ENCODE results near the gene NTF3. TPM values are rescaled to one million over a fixed set of nuclear protein-coding genes. Genes with fewer than 3 reads are reported as not detected.

NTF3 gene
- 2.3 TPM for total RNA-seq

GRCh38 chr12:5432011-5432400 is at the start of gene NTF3:
Gene NTF3, plus strand, starts transcription at chr12:5432108. Its CDS starts 217 bp downstream, at chr12:5432325.
- DNase-seq: no peak

GRCh38 chr12:5384015-5384414 is 47.9 kb upstream of the NTF3 start:
- no peak for DNase-seq

- DNase-seq: no peak
Observed at GRCh38 chr12:5388581-5389535, 43.0 kb upstream of the NTF3 start.

- no peak for DNase-seq
Observed at GRCh38 chr12:5390174-5390799, 41.6 kb upstream of the NTF3 start.

GRCh38 chr12:5391653-5392052 is 40.3 kb upstream of the NTF3 start:
- no peak for DNase-seq

GRCh38 chr12:5392961-5393360 is 38.9 kb upstream of the NTF3 start:
- no peak for DNase-seq

- DNase-seq: no peak
Observed at GRCh38 chr12:5395443-5396271, 36.3 kb upstream of the NTF3 start.

GRCh38 chr12:5396541-5396940 is 35.4 kb upstream of the NTF3 start:
- no peak for DNase-seq

- DNase-seq: no peak
Observed at GRCh38 chr12:5399266-5399665, 32.6 kb upstream of the NTF3 start.

- no peak for DNase-seq
Observed at GRCh38 chr12:5402009-5402935, 29.6 kb upstream of the NTF3 start.

- DNase-seq: no peak
Observed at GRCh38 chr12:5403411-5403810, 28.5 kb upstream of the NTF3 start.

- no peak for DNase-seq
Observed at GRCh38 chr12:5407034-5407856, 24.7 kb upstream of the NTF3 start.

GRCh38 chr12:5409619-5410018 is 22.3 kb upstream of the NTF3 start:
- no peak for DNase-seq

GRCh38 chr12:5416571-5416970 is 15.3 kb upstream of the NTF3 start:
- no peak for DNase-seq

GRCh38 chr12:5417500-5417899 is 14.4 kb upstream of the NTF3 start:
- DNase-seq: no peak

GRCh38 chr12:5428332-5429221 is 3.3 kb upstream of the NTF3 start:
- no peak for DNase-seq

GRCh38 chr12:5429741-5430557 is 2.0 kb upstream of the NTF3 start:
- no peak for DNase-seq

Data from occipital lobe (tissue), 2 donors.